Measurements from ENCODE around the gene OR10J1. TPM values are rescaled to one million over a fixed set of nuclear protein-coding genes. Genes with fewer than 3 reads are reported as not detected.

OR10J1 gene
- total RNA-seq, 4 donors from 2014 or later, result not detected

DNA sequence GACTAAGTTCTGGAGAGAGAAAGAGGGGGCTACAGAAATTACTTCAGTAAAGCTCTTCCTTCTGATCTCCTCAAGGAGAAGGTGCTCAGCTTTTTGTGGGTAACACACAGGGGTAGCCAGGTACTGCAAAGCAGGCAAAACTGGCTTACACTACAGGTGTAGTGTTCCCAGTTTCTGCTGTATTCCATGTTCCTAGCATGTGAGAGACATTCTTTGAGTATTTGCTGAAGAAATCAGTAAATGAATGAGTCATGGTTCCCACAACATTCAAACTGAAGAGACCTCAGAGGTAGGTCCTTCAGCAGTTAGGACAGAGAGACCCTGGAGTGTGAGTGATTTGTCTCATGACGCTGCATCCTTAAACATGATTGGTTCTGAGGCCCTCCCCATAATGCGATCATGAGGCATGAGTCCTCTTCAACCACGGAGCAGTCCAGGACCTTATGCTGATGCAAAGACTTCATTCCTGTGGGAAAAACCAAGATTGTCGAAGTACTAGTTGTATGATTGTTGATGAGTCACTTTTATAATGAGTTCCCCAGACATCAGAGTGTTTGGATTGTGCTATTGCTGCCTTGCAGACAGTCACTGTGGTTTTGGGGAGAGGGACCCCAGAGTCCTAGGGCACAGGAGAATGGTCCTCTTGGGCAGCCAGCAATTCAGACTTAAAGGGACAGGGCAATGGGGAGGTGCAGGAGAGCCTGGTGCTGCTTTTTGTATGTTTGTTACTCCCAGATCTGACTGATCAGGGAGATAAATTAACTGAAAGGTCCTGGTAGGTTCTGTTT lies 10.3 kb upstream of the OR10J1 start:
- DNase-seq (ENCODE audit: low spot score in 2 of 2), result no peak
- 80 to 93% methylated on average over 4 of the region's 4 CpGs for WGBS, 2 donors
- no peak overlapping the region for H3K4me3 ChIP-seq (ENCODE audit: low read depth, poor library complexity, severe bottlenecking)
- TF ChIP-seq POLR2A (IDR thresholded peaks at IDR 0.05), result no peak
- TF ChIP-seq, protein P1, sequence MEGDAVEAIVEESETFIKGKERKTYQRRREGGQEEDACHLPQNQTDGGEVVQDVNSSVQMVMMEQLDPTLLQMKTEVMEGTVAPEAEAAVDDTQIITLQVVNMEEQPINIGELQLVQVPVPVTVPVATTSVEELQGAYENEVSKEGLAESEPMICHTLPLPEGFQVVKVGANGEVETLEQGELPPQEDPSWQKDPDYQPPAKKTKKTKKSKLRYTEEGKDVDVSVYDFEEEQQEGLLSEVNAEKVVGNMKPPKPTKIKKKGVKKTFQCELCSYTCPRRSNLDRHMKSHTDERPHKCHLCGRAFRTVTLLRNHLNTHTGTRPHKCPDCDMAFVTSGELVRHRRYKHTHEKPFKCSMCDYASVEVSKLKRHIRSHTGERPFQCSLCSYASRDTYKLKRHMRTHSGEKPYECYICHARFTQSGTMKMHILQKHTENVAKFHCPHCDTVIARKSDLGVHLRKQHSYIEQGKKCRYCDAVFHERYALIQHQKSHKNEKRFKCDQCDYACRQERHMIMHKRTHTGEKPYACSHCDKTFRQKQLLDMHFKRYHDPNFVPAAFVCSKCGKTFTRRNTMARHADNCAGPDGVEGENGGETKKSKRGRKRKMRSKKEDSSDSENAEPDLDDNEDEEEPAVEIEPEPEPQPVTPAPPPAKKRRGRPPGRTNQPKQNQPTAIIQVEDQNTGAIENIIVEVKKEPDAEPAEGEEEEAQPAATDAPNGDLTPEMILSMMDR (IDR thresholded peaks at IDR 0.05), result no peak
- intact Hi-C loops (cut with DNase I; ENCODE audit: low total_unique reads), result no loop called here

DNA sequence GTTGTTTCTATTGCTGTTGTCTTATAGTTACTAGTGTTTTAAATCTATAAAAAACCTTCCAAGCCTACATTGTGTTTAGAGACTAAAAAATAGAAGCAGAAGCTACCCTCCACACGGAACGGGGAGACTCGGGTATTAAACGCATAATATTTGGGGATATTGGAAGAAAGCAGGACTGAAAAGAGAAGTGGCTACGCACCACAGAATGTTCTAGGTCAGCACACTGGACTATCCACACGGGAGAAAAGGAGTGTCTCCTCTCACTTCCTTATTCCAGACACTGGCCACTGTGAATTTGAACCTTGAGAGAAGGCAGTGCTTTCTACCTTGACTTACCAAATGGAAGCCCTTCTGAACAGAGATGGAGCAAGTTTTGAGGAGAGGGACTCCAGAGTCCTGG lies 8.5 kb upstream of the OR10J1 start:
- TF ChIP-seq, protein P1 (IDR thresholded peaks at IDR 0.05), result no peak
- no peak for TF ChIP-seq POLR2A (IDR thresholded peaks at IDR 0.05)
- intact Hi-C loops (cut with DNase I; ENCODE audit: low total_unique reads), result no loop called here
- 76 to 81% methylated on average over 6 of the region's 6 CpGs for whole genome bisulfite sequencing, 2 donors
- no peak for DNase-seq (ENCODE audit: low spot score in 2 of 2)
- H3K4me3 ChIP-seq (ENCODE audit: low read depth, poor library complexity, severe bottlenecking), result no peak overlapping the region

DNA sequence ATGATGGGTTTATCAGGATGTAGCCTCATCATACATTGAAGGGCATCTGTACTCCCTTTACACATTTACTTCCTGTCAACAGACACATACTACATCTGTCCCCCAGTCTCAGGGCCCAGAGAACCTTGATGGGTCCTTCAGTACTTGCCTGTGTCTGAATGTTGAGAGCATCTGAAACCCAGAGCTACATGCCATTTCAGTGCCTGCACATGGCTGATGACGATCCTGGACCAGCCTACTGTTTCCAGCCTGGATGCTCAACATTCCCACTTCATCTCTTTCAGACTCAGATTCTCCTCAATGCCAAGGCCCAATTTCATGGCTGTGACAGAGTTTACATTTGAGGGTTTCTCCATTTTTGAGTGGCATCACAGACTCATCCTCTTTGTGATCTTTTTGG lies 7.6 kb upstream of the OR10J1 start, which contains the start of gene OR10J4:
Gene OR10J4, plus strand, starts transcription at position 301 of the 400 bp plus-strand sequence.
- no peak for DNase-seq (ENCODE audit: low spot score in 2 of 2)
- H3K4me3 ChIP-seq (ENCODE audit: low read depth, poor library complexity, severe bottlenecking), result no peak within 1 kb of the TSS
- WGBS, 2 donors, result 77 to 93% methylated on average over 1 of the region's 1 CpG
- intact Hi-C loops (cut with DNase I; ENCODE audit: low total_unique reads), result no loop called here
- no peak for TF ChIP-seq POLR2A (IDR thresholded peaks at IDR 0.05)
- TF ChIP-seq, protein P1 (IDR thresholded peaks at IDR 0.05), result no peak

DNA sequence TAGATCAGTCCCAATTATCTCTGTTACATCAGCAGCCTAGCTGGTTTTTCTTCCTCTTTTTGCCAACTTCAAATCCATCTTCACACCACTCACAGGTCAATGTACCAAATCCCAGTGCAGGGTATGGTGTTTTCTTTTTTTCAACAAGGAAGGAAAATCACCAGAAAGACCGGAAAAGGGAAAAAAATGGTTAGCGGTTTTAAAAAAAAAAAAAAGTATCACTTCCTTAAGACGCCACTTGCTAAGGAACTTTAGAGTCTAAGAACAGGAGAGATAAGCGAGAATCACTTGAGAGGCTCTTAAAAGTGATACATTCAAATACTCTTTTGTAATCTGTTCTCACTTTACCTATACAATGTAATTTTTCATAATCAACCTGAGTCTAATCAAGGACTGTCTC lies 3.1 kb upstream of the OR10J1 start:
- TF ChIP-seq POLR2A (IDR thresholded peaks at IDR 0.05), result no peak
- TF ChIP-seq, protein P1 (IDR thresholded peaks at IDR 0.05), result no peak
- no peak for DNase-seq (ENCODE audit: low spot score in 2 of 2)
- 48 to 77% methylated on average over 4 of the region's 4 CpGs for WGBS, 2 donors
- intact Hi-C loops (cut with DNase I; ENCODE audit: low total_unique reads), result no loop called here
- H3K4me3 ChIP-seq (ENCODE audit: low read depth, poor library complexity, severe bottlenecking), result no peak overlapping the region

DNA sequence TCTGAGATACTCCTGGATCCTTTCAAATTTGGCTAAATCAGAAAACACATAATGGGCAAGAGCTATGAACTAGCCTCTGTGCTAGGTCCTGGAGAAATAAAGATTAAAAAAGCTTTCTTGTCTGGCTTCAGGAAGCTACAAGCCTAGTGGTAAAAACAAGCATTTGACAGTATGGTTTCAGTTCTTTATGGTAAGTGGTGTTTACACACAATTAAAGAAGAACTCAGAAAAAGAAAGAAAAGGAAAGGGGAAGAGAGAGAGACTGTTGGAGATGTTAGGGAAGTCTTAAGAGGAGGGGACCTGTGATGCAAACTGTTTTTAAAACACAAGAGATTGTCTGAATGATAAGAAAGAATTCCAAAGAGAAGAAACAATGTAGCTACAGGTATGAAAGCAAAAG lies 1.8 kb downstream of the OR10J1 start:
- DNase-seq (ENCODE audit: low spot score in 2 of 2), result no peak
- no peak for TF ChIP-seq POLR2A (IDR thresholded peaks at IDR 0.05)
- TF ChIP-seq, protein P1 (IDR thresholded peaks at IDR 0.05), result no peak
- intact Hi-C loops (cut with DNase I; ENCODE audit: low total_unique reads), result no loop called here
- H3K4me3 ChIP-seq (ENCODE audit: low read depth, poor library complexity, severe bottlenecking), result no peak overlapping the region

DNA sequence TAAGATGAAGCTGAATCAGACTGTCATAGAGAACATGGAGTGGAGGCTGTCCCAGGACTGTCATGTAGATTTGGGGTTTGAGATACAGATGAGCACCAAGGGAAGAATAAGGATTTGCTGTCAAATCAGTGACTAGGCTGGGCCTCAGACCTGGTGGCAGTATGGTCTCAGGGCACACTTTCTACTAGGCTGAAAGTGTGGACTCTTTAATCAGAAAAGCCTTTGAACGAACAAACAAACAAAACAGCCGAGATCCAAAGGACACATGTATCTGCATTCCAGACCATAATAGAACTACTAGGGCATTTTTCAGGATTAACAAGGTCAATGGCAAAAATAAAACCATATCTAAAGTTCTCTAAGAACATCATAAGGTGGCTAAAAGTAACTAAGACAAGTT lies 2.9 kb downstream of the OR10J1 start:
- H3K4me3 ChIP-seq (ENCODE audit: low read depth, poor library complexity, severe bottlenecking), result no peak overlapping the region
- DNase-seq (ENCODE audit: low spot score in 2 of 2), result no peak
- intact Hi-C loops (cut with DNase I; ENCODE audit: low total_unique reads), result no loop called here
- WGBS, 2 donors, result 44 to 74% methylated on average over 2 of the region's 2 CpGs
- no peak for TF ChIP-seq POLR2A (IDR thresholded peaks at IDR 0.05)
- TF ChIP-seq, protein P1 (IDR thresholded peaks at IDR 0.05), result no peak
